Astrocyte (in vitro differentiated cells and primary cell): Measurements from ENCODE around the gene RAB31.

ENCODE experiments used
- CTCF ChIP-seq: IDR thresholded peaks from 2 replicates; pipeline ENCODE4 v1.5.1; 2011; ENCODE audit warnings: low read depth, mild to moderate bottlenecking, inconsistent platforms, low read length, moderate library complexity; ENCODE audit not compliant: insufficient read depth
- EZH2 ChIP-seq: IDR thresholded peaks from 2 replicates; pipeline ENCODE4 v1.6.1; 2012; ENCODE audit warnings: mild to moderate bottlenecking, low read length, inconsistent platforms; ENCODE audit not compliant: insufficient read depth

- TF ChIP-seq EZH2 (no peak), CTCF (no peak)
These were observed 120.7 kb downstream of the RAB31 start for GRCh38 chr18:9828506-9829396.
